HG02571 (cell line): Measurements from ENCODE around the gene OPN4.

Experiments used
- ATAC-seq: cut with Tn5 transposase; IDR thresholded peaks from one replicate; pipeline ENCODE4 v1.9.1; 2021; ENCODE audit warnings: mild to moderate bottlenecking, moderate library complexity; ENCODE audit not compliant: unreplicated experiment

The OPN4 gene

DNA sequence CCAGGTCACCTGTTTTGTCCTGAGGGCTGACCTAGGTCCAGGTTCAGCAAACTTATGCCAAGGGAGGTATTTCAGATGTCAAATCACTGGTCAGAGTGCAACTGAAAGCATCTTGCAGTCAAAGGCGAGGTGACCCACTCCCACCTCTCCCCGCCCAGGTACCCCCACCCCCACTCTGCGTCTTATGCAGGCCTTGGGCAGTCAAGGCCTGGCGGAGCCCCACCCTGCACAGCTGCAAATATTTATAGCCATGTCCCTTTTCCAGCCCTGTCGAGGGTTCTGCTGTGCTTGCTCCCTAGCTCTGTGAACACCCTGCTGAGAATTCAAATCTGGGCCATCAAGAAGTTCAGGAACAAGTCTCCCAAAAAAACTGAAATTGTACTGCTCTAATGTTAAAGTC is 61.5 kb downstream of the OPN4 start:
- ATAC-seq, result no peak
